ENCODE measurements around the gene PRF1.
"Not testable (repeated sequence)": the region's sequence is repeated elsewhere in the genome, so short reads cannot be mapped to it uniquely, and the experiment has no call there.

The PRF1 gene

GRCh38 chr10:70647086-70647485, 44.5 kb upstream of the PRF1 start:
- CTCF ChIA-PET: interaction anchor here (1.2 kb wide), 1 partner anchor 97 kb away, joined by 5 read pairs; no protein-coding TSS in a partner anchor
- TF ChIP-seq, protein P1, sequence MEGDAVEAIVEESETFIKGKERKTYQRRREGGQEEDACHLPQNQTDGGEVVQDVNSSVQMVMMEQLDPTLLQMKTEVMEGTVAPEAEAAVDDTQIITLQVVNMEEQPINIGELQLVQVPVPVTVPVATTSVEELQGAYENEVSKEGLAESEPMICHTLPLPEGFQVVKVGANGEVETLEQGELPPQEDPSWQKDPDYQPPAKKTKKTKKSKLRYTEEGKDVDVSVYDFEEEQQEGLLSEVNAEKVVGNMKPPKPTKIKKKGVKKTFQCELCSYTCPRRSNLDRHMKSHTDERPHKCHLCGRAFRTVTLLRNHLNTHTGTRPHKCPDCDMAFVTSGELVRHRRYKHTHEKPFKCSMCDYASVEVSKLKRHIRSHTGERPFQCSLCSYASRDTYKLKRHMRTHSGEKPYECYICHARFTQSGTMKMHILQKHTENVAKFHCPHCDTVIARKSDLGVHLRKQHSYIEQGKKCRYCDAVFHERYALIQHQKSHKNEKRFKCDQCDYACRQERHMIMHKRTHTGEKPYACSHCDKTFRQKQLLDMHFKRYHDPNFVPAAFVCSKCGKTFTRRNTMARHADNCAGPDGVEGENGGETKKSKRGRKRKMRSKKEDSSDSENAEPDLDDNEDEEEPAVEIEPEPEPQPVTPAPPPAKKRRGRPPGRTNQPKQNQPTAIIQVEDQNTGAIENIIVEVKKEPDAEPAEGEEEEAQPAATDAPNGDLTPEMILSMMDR (IDR thresholded peaks at IDR 0.05; ENCODE audit: insufficient read depth, low read length, missing control alignments): no peak
- POLR2A ChIA-PET: no interaction called here
- no peak for DNase-seq (ENCODE audit: low read depth, low spot score)
- H3K4me3 ChIP-seq (ENCODE audit: low read depth, low read length): no peak overlapping the region

- H3K4me3 ChIP-seq (ENCODE audit: low read depth, low read length); POLR2A ChIA-PET; DNase-seq (ENCODE audit: low read depth, low spot score): not testable (repeated sequence)
- CTCF ChIA-PET: interaction anchor here (0.6 to 1.5 kb wide), 2 partner anchors 8 to 60 kb away, joined by 3 read pairs; no protein-coding TSS in a partner anchor
Measured at GRCh38 chr10:70644959-70645358, 42.4 kb upstream of the PRF1 start.

DNA sequence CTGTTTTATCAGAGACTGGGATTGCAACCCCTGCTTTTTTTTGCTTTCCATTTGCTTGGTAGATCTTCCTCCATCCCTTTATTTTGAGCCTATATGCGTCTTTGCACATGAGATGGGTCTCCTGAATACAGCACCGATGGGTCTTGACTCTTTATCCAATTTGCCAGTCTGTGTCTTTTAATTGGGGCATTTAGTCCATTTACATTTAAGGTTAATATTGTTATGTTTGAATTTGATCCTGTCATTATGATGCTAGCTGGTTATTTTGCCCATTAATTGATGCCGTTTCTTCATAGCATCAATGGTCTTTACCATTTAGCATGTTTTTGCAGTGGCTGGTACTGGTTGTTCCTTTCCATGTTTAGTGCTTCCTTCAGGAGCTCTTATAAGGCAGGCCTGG, 40.7 kb upstream of the PRF1 start:
- POLR2A ChIA-PET, CTCF ChIA-PET: not testable (repeated sequence)

GRCh38 chr10:70639640-70640383, 37.3 kb upstream of the PRF1 start:
- POLR2A ChIA-PET; H3K4me3 ChIP-seq (ENCODE audit: low read depth, low read length); DNase-seq (ENCODE audit: low read depth, low spot score); CTCF ChIA-PET: not testable (repeated sequence)

More for the DNA sequence above, 40.7 kb upstream of the PRF1 start:
- not testable (repeated sequence) for H3K4me3 ChIP-seq (ENCODE audit: low read depth, low read length); DNase-seq (ENCODE audit: low read depth, low spot score)

DNA sequence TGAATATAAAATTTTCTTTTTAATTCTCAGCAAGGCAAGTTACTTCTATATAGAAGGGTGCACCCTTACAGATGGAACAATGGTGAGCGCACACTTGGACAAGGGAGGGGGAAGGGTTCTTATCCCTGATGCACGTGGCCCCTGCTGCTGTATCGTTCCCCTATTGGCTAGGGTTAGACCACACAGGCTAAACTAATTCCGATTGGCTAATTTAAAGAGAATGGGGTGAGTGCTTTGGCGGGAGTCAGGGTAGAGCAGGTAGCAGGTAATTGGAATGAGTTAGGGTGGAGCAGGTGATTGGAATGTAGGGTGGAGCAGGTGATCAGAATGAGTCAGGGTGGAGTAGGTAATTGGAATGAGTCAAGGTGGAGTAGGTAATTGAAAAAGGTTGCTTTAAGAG, 32.0 kb upstream of the PRF1 start:
- POLR2A ChIA-PET; H3K4me3 ChIP-seq (ENCODE audit: low read depth, low read length); DNase-seq (ENCODE audit: low read depth, low spot score); CTCF ChIA-PET: not testable (repeated sequence)

DNA sequence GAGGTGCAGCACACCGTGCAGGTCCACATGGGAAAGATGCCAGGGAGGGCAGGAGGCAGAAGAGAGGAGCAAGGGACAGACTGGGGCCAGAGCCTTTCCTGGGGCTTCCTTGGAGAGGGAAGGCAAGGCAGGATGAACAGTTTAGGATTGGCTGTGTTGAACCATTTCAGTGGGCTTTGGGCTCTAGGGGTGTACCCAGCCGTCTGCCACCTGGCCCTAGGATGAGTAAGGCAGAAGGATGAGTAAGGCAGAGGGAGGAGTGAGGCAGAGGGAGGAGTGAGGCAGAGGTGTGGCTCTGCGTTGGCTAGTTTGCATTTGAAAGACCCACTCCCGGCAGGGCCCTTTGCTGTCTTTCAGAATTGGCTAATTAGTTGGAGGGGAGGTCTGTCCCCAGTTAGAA, 31.5 kb upstream of the PRF1 start:
- TF ChIP-seq, protein P1 (IDR thresholded peaks at IDR 0.05; ENCODE audit: insufficient read depth, low read length, missing control alignments): no peak
- CTCF ChIA-PET: no interaction called here
- no peak for DNase-seq (ENCODE audit: low read depth, low spot score)
- POLR2A ChIA-PET: no interaction called here
- no peak overlapping the region for H3K4me3 ChIP-seq (ENCODE audit: low read depth, low read length)

GRCh38 chr10:70631735-70632134, 29.2 kb upstream of the PRF1 start:
- H3K4me3 ChIP-seq (ENCODE audit: low read depth, low read length); DNase-seq (ENCODE audit: low read depth, low spot score); POLR2A ChIA-PET: not testable (repeated sequence)
- CTCF ChIA-PET: interaction anchor here (0.6 kb wide), 1 partner anchor 19 kb away, joined by 3 read pairs; no protein-coding TSS in a partner anchor

- no peak overlapping the region for H3K4me3 ChIP-seq (ENCODE audit: low read depth, low read length)
- no peak for DNase-seq (ENCODE audit: low read depth, low spot score)
- TF ChIP-seq, protein P1 (IDR thresholded peaks at IDR 0.05; ENCODE audit: insufficient read depth, low read length, missing control alignments): no peak
- CTCF ChIA-PET: no interaction called here
- POLR2A ChIA-PET: no interaction called here
Measured at GRCh38 chr10:70629338-70629737, 26.8 kb upstream of the PRF1 start.

GRCh38 chr10:70626056-70626455, 23.5 kb upstream of the PRF1 start:
- TF ChIP-seq, protein P1 (IDR thresholded peaks at IDR 0.05; ENCODE audit: insufficient read depth, low read length, missing control alignments): no peak
- ChIA-PET POLR2A (no interaction called here), CTCF (no interaction called here)
- H3K4me3 ChIP-seq (ENCODE audit: low read depth, low read length): no peak overlapping the region
- no peak for DNase-seq (ENCODE audit: low read depth, low spot score)

Data from AG04449 (cell line).